Non-pigmented ciliary epithelial cell (primary cell): ENCODE results near the gene NAA50.
A peak's percentile ranks its signal among the peaks of the same experiment; 100 is the strongest.

Source experiments
- DNase-seq: peaks from one replicate; pipeline ENCODE4 v3.0.0-alpha.2; 2010; ENCODE audit warnings: low read depth

Gene NAA50

GRCh38 chr3:113741620-113742019 lies 4.4 kb downstream of the NAA50 start:
- DNase-seq: no peak

DNA sequence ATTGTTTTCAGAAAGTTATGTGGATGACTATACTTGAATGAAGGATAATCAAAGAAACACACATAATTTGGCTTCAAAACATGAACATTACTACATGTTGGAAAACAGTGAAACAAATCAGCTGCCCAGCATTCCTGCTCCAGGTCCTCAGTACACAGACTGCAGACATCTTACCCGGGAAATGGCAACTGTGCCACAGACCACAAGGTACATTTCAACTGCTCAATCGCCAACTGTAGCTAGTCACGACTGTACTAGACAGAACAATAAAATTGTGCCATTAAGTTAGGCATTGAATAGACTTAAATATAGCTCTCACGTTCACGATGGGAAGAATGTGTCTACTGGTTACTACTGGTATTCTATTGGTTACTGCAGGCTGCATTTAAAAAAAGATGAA lies 5.0 kb downstream of the NAA50 start:
- DNase-seq: no peak

DNA sequence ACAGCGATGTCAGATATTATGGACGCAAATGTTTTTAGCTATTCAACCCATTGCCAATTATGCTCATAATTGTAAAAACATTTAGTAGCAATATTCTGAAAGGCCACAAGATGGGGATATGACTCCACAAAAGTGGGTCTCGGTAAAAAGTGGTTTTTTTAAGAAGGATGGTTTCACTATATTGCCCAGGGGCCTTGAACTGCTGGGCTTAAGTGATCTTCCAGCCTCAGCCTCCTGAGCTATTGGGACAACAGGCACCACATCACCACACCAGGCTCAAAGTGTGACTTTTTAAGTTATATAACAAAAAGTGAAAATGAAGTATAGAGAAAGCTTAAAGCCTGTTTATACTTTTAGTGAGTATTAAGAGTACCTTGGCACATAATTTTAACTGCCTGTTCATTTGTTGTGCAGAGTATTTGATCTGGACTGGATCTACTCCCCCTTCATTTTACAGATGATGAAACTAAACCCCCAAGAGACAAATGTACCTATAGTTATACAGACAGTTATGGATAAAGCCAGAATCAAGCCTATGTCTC lies 9.4 kb downstream of the NAA50 start:
- DNase-seq: peak; percentile 24

DNA sequence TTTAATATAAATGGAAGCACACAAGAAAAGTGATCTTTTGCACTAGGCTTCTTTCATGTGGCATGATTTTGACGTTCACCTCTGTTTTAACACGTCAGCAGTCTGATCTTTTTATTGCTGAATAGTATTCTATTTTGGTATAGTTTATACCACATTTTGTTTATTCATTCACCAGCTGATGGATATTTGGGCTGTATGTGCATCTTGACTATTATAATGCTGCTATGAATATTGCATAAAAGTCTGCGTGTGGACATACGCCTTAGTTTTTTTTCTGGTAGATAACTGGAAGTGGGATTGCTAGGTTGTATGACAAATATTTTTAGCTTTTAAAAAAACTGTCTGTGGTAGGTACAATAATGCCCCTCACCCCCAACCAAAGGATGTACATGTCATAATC lies 14.4 kb downstream of the NAA50 start:
- DNase-seq: no peak

DNA sequence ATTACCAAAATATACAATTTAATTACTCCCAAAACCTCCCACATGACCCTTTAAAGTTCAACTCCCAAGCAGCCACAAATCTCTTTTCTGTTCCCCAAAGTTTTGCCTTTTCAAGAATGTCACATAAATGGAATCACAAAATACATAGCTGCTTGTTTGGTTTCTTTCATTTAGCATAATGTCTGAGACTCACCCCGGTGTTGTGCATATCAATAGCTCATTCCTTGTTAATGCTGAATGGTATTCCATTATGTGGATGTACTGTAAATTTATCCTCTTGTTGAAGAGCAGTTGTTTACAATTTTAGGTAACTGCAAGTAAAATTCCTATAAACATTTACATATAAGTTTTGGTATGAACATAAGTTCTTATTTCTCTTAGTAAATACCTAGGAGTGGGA lies 15.5 kb downstream of the NAA50 start:
- DNase-seq: no peak

GRCh38 chr3:113728661-113729060 lies 17.4 kb downstream of the NAA50 start:
- DNase-seq: no peak

GRCh38 chr3:113721636-113722035 lies 24.4 kb downstream of the NAA50 start:
- DNase-seq: no peak

DNA sequence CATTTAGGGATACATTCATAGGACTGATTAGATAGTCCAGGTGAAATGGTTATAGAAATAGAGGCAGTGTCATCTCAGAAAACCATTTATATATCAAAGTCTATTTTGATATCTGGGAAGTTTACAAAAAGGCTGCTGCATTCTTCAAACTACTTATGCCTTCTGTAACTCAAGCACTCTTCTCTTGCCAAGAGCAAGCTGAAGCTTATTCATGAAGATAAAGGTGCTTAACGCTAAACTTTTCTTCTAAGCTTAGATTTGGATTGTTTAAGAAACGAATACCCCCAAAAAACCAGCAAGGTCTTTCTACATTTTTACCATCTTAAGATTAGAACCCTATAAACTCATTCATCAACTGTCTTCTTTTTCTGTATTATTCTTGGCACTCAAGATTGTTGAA lies 26.3 kb downstream of the NAA50 start:
- DNase-seq: no peak

DNA sequence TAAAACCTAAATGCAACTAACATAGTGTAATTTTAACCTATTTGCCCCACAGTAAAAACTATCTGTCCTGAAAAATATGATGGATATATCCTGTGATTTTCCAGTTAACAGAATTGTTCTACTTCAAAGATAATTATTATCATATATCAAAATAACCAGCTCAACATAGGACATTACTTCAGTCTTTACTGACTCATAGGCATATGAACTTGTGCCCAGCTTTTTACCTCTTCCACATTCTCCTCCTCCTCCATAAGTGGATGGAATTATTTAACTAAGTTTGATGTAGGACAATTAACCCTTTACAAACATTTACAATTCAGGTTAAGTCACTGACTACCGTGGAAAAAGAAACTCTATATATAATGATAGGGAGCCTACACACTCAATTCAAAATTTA lies 26.8 kb downstream of the NAA50 start:
- DNase-seq: no peak

GRCh38 chr3:113717818-113718217 lies 28.2 kb downstream of the NAA50 start:
- DNase-seq: no peak

DNA sequence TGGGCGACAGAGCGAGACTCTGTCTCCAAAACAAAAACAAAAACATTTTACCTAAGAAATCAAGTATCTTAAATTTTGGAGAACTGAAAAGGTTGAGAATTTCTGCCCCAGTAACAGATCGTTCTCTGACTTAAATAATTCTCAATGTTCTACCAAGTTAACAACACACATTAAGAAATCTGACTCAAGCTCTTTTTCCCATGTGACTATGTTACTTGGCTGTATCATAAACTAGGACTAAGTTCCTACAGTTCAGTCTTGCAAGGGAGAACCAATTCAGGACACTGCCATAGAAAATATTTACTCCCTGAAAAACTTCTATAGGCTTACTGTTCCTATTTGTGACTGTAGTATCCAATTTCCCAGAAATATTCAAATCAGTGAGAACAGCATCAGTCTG lies 28.7 kb downstream of the NAA50 start:
- no peak for DNase-seq

GRCh38 chr3:113714702-113715101 lies 31.3 kb downstream of the NAA50 start:
- DNase-seq: no peak

- no peak for DNase-seq
Observed at GRCh38 chr3:113712129-113712528, 33.9 kb downstream of the NAA50 start.

DNA sequence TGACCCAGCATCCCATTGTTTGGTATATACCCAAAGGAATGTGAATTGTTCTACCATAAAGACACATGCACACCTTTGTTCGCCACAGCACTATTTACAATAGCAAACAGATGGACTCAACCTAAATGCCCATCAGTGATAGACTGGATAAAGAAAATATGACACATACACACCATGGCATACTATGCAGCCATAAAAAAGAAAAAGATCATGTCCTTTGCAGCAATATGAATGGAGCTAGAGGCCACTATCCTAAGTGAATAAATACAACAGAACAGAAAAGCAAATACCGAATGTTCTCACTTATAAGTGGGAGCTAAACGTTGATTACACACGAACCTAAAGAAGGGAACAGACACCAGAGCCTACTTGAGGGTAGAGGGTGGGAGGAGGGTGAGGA lies 38.2 kb downstream of the NAA50 start:
- DNase-seq: no peak

GRCh38 chr3:113698956-113699355 lies 47.1 kb downstream of the NAA50 start:
- no peak for DNase-seq

DNA sequence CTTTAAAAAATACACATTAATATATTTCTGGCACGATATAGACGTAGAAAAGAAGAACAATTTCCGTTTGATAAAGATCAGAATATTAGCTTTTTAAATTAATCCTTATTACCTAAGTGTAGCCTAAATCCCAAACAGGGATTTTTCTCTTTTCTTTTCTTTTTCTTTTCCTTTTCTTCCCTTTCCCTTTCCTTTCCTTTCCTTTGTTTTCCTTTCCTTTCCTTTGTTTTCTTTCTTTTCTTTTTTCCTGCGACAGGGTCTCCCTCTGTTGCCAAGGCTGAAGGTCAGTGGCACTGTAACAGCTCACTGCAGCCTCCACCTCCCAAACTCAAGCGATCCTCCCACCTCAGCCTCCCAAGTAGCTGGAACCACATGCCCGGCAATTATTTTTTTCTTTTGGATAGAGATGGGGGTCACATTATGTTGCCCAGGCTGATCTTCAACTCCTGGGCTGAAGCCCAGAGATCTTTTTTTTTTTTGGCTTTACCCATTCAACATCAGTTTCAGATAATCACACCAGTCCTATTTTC lies 47.8 kb downstream of the NAA50 start:
- DNase-seq: no peak

GRCh38 chr3:113697500-113698090 lies 48.5 kb downstream of the NAA50 start:
- DNase-seq: no peak

DNA sequence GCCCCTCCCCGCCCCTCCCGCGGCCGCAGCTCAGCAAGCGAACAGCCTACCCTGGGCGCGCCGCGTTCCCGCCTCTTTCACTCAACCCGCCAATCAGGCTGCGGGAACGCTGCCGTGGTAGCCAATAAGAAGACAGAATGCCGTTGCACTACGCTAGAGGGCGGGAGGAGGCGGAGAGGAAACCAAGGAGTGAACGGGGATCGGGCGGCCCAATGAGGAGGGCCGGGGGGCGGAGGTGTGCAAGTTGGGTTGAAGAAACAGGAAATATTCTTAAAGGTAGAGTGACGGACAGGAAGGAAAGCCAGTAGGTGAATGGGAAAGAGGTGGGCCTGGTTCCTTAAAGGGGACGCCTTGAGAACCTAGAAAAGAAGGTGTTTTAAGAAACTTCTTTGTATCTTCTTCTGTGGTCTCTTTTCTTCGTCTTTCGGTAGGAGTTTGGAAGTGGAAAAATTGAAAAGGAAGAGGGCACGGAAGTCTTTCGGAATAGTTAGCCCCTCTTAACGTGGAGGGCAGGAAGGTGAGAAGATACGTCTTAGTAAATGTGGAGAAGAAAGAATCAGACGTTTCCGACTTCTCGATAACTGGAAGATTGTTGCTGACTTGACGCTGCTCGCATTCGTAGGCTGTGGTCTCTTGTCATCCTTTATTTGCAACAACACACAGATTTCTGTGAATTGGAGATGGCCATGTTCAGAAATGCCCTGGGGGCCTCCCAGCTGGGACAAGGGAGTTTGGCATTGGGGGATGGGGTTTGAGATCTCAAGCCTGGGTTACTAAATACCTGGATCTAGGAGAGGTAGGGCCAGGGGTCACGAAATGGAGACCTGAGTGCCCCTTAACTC lies 49.2 kb downstream of the NAA50 start:
- DNase-seq: peak; percentile 97

- DNase-seq: no peak
Observed at GRCh38 chr3:113695786-113696645, 50.0 kb downstream of the NAA50 start, which contains the start of gene USF3. TSS of gene USF3 (minus strand) at chr3:113696642. CDS start at chr3:113674878, 21,764 bp downstream.

DNA sequence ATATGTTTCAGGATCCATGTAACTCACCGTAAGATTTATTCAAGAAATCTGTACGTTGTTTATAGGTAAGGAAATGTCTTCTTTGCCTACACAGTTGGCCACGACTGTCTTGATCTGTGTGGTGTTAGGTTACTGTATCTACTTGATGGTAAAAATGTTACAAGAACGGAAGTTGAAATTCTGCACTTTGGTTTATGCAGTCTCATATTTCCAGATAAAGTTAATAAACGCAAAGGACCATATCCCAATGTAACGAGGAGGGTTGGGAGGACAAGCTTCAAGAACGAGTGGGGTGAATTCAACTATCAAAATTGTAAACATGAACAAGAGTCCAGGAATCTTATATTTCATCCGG lies 50.6 kb downstream of the NAA50 start:
- DNase-seq: no peak

DNA sequence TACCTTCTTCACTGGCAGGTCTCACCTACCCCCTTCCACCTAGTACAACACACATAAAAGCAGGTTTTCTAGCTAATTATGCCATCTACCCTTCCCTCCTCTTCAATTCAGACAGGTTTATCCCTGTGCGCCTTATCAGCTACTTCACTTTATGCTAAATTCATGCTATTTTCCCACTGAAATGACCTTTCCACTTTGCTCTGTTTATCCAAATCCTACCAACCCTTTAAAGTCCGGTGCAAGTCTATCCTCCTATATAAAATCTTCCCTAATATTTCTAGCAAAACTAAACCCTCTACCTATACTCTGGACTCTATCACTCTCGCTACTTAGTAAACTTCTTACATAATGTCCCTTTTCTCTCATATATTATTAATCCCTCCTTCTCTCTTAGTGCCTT lies 55.6 kb downstream of the NAA50 start:
- no peak for DNase-seq
